Measurements from ENCODE around the gene MAN1A2.
"Not testable (repeated sequence)": the region's sequence is repeated elsewhere in the genome, so short reads cannot be mapped to it uniquely, and the experiment has no call there.

Gene MAN1A2

DNA sequence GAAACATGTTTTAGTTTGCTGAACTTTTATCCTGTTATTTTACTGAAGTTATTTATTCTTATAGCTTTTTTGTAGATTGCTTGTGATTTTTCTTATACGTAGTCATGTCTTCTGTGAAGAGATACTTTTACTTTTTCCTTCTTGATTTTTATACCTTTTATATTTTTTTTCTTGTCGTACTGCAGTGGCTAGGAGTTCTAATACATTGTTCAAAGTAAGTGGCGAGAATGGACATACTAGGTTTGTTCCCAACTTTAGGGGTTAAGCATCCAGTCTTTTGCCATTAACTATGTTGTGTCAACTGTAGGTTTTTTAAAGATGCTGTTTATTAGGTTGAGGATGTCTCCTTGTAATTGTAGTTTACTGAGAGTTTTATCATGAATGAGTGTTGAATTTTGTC lies 36.3 kb downstream of the MAN1A2 start:
- DNase-seq, result no peak

DNA sequence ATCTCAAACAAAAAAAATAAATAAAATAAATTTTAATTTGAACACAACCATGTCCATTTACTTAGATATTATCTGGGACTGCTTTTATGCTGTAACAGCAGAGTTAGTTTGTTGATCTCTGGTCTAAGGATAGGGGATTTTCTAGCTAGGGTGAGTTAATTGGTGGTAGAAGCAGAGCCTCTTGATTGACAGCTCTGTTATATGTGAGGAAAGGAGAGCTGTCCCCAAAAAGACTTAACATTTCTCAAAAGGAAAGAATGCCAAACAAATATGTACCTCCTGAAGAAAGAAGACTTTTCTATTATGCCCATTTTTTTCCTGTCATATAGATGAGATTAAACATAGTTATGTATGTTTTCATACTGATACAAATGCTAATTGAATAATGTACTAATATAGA lies 37.8 kb downstream of the MAN1A2 start:
- DNase-seq, result no peak

DNA sequence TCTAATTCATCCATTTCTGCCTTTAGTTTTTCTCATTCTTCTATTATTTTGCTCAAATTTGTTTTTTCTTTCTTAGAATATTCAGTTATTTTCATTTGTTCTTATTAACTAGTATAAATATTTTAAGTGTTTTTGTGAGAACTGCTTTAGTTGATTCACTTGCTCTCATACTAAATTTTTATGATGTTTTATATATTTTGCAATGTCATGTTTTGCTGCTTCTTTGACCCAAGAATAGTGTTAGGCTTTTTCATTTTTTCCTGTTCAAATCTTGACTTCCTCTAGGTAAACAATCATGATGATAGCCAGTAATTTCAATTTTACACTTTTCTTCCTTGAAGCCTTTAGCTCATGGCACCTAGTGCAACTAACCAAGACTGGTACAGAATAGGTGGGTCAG lies 45.2 kb downstream of the MAN1A2 start:
- DNase-seq, result no peak

DNA sequence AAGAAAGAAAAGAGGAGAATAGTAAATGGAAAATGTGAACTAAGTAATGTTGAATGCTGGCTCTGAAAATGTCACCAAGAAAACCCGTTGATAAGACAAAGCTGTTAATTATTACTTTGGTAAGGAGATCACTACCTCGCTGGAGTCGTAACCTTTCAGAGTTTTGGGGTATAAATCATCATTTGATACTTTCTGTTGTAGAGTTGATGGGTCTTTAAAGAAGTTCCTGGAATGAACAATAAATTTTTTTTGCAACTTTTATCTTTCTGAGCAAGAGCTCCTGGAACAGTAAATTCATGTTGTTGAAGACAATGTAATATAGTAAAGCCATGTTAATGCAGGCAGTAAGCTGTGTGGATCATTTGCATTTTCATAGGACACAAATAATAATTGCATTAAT lies 46.2 kb downstream of the MAN1A2 start:
- DNase-seq, result no peak

DNA sequence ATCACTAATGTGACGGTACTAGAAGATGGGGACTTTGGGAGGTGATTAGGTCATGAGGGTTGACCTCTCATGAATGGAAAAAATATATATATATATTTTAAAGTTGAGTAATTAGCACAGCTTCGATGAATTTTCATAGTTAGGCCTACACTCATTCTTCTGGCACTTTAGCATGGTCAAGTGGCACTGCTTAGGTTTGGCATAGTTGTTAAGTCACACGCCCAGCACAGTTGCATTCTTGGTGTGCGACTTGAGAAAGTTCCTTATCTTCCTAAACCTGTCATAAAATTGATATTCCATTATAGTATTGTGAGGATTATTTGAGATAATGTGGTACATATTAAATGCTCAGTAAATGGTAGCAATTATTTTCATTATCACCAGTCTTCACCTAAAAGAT lies 47.7 kb downstream of the MAN1A2 start:
- DNase-seq, result no peak

DNA sequence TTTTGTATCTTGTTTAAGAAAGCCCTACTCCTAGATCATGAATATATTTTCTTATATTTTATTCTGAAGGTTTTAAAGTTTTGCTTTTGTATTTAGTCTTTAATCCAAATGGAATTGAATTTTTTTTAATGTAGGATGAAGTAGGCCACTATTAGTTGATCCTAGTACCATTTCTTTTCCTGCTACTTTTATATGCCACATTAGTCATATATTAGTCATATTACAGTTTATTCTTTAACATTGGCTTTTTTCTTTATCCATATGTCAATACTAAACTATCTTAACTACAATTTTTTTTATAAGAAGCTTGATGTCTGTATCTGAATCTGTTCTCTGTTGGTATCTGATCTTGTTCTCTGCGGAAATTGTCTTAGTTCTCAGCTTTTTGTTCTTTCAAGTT lies 48.8 kb downstream of the MAN1A2 start:
- DNase-seq, result no peak

DNA sequence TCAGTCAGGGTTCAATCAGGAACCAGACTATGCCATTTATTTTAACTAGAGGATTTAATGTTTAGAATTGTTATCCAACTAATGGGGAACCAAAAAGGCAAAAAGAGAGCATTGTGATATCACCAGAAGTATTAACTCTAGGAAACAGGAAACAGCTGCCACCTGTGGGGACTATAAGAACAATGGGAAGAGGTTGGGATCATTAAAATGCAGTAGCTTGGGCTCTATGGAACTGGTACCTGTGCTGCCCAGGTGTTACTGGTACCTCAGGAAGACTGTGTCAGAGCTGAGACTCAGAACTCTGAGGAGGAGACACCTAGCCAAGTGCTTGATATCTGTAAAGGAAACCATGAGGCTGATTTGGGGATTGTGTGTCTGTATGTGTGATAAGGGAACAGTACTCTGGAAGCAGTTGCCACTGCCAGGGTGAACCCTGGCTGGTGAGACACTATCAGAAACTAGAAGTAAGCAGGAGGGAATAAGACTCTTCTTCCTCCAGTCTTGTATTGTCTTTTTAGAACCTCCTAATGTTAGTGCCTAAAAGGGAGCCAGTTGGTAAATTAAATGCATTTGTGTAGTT lies 49.4 kb downstream of the MAN1A2 start:
- no peak for DNase-seq

DNA sequence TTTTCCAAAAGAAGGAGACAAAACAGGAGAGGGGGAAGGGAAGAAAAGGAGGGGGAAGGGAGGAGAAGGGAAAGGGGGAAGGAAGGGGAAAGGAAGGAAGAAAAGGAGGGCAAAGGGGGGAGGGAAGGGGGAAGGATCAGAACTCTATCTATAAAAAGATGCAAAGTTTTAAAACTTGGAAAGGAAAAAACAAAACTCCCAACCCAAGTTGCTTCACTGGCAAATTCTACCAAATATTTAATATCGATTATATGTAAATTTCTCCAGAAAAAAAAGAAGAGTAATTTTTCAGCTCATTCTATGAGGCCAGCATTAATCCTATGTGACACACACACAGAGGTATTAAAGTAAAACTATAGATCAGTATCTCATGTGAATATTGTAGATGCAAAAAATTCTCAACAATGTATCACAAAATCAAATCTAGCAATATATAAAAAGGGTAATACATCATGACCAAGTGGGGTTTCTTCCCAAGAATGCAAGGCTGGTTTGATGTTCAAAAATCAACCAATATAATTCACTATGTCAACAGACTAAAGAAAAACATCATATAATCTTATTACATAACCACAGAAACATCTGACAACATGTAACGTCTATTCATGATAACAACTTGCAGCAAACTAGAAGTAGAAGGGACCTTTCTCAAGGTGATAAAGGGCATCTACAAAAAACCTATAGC lies 57.9 kb downstream of the MAN1A2 start:
- DNase-seq, result no peak

DNA sequence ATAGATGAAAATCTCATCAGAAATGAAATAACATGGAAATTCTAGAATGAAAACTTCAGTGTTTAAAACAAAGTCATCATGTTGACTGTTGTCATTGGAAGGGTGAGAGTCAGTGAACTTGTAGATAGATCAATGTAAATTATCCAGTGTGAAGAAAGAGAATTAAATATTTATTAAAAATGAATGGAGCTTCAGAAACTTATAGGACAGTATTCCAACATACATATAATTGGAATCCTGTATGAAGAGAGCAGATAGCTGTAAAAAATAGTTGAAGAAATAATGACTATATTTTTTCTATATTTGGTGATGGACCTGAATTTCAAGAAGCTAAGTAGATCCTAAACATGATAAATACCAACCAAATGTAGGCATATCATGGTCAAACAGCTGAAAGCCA lies 60.0 kb downstream of the MAN1A2 start:
- DNase-seq, result no peak

DNA sequence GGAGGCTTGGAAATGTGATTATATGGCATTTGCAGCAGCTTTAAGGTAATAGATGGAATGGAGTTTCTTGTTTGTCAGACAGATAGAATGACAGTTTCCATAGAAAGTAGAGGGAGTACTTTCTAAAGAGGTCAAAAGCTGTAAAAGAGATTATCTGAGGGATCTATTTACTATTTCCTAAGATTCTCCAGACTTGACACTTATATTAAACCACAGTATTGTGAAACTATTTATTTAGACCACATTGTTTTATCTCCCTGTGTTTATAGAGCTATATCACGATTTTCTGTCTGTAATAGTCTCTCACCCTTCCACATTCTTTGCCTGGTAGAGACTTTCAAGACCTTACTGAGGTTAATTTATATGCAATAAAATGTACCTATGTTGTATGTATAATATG lies 66.7 kb downstream of the MAN1A2 start:
- no peak for DNase-seq

DNA sequence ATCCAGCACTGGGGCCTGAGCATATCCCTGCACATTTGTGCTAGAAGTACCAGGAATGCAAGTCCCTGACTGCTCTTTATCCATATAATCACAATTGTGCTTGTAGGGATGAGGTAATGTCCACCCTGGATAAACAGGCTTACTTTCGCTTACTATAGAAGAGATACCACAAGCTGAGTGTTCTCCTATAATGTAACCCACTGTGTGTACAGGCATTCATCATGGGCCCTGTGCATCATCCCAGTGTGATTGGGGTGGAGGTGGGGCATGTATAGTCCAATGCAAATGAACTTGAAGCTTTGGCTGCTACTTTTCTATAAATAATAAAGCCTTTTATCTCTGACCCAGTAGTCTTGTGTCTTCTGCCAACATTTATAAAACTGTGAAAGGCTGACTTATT lies 69.3 kb downstream of the MAN1A2 start:
- no peak for DNase-seq

DNA sequence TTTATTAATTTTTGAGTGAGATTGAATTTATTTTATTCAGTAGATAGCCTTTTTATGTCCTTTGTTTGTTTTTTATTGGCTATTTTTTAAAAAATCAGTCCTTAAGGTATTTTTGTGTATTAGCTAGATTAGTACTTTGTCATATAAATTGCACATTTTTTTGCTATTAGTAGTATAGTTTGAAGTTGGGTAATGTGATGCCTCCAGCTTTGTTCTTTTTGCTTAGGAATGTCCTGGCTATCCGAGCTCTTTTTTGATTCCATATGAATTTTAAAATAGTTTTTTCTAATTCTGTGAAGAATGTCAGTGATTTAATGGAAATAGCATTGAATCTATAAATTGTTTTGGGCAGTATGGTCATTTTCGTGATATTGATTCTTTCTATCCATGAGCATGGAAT lies 80.4 kb downstream of the MAN1A2 start:
- no peak for DNase-seq

DNA sequence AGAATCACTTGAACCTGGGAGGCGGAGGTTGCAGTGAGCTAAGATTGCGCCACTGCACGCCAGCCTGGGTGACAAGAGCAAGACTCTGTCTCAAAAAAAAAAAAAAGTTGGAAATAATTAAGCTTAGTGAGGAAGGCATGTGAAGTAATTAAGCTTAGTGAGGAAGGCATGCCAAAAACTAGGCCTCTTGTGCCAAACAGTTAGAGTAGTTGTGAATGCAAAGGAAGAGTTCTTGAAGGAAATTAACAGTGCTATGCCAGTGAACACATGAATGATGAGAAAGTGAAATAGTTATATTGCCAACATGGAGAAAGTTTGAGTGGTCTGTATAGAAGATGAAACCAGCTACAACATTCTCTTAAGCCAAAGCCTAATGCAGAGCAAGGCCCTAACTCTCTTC lies 85.0 kb downstream of the MAN1A2 start:
- no peak for DNase-seq

DNA sequence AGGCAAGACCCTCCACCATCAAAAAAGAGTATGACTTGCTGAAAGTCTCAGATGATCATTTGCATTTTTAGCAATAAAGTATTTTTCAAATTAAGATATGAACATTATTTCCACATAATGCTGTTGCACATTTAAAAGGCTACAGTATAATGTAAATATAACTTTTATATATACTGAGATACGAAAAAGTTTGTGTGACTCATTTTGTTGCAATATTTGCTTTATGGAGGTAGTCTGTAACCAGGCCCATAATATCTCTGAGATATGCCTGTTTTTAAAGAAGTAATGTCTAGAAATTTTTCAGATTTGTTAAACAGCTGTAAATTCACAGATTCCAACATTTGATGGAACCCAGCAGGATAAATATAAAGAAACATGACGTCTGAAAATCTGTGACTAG lies 86.7 kb downstream of the MAN1A2 start:
- no peak for DNase-seq

DNA sequence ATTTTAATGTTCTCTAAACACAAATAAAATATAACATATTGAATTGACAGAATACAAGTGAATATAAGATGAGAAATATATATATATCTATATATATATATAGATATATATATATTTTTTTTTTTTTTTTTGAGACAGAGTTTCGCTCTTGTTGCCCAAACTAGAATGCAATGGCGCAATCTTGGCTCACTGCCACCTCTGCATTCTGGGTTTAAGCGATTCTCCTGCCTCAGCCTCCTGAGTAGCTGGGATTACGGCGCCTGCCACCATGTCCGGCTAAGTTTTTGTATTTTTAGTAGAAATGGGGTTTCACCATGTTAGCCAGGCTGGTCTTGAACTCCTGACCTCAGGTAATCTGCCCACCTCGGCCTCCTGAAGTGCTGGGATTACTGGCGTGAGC lies 91.2 kb downstream of the MAN1A2 start:
- not testable (repeated sequence) for DNase-seq

DNA sequence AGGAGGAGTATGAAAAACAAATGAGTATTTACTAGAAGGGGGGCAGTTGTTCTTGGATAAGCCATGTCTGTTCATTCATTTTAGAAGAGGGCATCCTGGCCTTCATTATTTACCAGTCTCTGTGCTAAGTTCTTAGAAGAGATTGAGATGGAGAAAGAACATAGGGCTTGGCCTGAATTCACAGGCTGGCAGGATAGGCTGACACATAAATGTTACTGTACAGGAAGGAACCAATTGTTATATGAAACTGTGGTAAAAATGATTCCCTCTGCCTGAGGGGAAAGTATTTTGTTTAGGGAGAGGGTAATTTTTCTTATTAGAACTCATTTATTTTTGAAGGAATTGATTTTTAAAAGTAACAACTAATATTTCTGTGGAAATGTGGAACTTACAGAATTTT lies 99.5 kb downstream of the MAN1A2 start:
- no peak for DNase-seq

DNA sequence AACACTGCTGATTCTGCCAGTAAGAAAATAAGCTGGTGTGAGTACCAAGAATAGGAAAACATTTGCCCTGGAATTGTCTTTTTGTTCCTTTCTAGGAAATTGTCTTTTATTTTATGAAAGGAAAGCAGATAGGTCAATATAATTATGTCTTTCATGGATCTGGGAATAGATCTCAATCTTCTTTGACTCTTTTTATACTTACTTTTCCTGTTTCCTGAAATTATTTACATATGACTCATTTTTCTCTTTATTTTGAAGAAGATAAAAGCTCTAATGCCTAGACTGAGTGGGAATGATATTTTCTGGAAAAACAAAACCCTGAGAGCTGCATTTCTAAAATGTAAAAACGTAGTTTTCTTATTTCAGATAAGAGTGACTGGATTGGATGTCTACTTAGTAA lies 100.1 kb downstream of the MAN1A2 start:
- DNase-seq, result no peak

DNA sequence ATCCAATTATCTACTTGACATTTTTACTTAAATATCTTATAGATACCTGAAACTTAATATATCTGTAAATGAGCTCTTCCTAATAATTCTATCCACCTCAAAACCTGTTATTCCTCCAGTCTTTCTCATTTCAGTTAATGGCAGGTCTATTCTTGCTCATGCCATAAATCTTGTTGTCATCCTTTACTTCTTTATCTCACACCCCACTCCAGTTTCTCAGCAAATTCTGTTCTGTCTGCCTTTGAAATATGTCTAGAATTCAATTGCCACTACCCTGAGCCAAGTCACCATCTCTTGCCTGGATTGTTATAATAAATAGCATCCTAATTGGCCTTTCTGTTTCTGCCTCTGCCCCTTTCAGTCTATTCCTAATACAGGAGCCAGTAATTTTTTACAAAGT lies 105.8 kb downstream of the MAN1A2 start:
- DNase-seq, result no peak

DNA sequence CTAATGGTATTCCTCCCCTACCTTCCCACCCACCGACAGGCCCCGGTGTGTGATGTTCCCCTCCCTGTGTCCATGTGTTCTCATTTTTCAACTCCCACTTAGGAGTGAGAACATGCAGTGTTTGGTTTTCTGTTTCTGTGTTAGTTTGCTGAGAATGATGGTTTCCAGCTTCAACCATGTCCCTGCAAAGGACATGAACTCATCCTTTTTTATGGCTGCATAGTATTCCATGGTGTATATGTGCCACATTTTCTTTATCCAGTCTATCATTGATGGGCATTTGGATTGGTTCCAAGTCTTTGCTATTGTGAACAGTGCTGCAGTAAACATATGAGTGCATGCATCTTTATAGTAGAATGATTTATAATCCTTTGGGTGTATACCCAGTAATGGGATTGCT lies 108.2 kb downstream of the MAN1A2 start:
- DNase-seq, result not testable (repeated sequence)

DNA sequence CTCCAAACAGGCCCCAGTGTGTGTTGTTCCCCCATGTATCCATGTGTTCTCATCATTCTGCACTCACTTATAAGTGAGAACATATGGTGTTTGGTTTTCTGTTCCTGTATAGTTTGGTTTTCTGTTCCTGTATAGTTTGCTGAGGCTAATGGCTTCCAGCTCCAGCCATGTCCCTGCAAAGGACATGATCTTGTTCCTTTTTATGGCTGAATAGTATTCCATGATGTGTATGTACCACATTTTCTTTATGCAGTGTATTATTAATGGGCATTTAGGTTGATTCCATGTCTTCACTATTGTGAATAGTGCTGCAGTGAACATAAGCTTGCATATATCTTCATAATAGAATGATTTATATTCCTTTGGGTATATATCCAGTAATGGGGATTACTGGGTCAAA lies 111.8 kb downstream of the MAN1A2 start:
- no peak for DNase-seq

DNA sequence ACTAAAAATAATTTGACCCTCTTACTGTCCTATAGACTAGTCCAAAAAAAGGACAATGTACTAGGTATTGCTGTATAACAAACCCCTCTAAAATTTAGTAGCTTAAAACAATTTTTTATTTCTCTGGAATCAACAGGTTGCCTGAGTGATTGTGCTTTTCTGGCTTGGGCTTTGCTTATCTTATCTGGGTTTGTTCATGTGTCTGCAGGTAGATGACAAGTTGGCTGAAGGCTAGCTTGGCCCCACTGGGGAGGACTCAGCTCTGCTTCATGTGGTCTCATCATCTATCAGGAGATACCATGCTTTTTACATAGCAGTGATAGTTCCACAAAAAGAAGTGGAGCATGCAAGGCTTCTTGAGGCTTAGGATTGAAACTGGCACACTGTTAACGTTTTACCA lies 114.2 kb downstream of the MAN1A2 start:
- DNase-seq, result no peak

DNA sequence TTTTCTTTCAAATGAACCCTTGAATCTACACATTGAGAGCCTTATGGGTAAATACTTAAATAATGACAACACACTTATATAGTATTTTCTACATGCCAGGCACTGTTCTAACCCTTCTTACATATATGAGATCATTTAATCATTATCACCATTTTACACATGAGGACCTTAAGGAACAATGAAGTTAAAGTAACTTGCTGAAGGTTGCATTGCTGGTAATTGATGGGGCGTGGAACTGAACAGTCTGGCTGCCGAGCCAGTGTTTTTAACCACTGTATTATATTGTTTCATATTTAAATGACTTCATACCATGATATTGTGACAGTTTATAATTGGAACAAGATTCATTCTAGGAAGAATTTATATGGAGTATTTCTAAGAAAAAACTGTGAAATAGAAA lies 126.7 kb downstream of the MAN1A2 start:
- no peak for DNase-seq

DNA sequence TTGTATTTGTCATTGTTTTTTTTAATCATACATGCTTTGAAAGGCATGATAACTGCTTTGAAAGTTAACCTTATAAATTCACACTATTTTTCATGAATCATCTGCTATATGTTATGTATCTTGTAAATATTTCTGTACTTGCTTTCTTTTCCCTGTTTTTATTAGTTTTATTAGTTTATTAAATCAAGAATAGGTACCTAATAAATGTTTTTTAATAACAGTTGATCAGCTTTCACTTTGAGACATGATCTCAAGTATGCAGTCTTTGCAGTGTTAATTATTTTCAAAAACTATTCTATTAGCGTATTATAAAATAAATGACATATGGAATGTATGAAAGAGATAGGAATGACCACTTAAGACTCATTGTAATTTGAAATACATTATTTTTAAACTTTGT lies 127.8 kb downstream of the MAN1A2 start:
- no peak for DNase-seq

DNA sequence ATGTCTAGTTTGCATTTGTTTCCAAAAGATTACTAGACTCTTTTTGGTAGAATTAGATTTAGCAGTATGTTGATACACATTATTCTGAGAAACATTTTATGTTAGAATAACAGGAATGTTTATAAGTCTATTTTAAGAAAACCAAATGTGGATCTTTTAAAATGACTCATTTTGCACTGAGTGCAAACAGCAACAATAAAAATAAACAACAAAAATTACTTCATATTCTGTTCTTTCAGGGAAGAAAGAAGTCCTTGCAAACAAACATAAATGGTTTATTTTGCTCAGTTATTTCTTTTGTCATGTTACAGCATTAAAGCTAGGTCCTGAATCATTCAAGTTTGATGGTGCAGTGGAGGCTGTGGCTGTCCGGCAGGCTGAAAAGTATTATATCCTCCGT lies 131.8 kb downstream of the MAN1A2 start:
- no peak for DNase-seq

DNA sequence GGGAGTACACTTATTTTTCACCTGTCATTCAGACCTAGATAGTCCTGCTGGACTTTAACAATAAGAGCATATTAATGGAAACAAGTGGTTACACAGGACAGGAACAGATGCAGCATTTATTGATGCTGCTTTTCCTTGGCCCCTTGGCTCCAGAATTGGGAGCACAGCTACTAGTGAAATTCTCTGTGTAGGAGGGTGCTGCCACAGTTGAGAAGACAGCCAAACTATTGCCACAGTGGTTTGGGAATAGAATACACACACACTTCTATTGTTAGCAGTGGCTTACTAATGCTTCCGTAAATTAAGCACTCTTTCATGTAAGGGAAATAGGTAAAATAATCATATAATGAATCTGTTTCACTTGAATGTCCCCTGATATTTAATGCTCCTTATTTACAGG lies 133.3 kb downstream of the MAN1A2 start:
- DNase-seq, result no peak
